ENCODE results near the gene AFTPH. TPM values are rescaled to one million over a fixed set of nuclear protein-coding genes. Genes with fewer than 3 reads are reported as not detected.

Gene AFTPH
- total and polyA plus RNA-seq, 9 of the 15 experiments (the other 6 are each of a cell fraction or from before 2014, with no cell fraction given) = 8.0 to 26.2 (median 13.8) TPM

DNA sequence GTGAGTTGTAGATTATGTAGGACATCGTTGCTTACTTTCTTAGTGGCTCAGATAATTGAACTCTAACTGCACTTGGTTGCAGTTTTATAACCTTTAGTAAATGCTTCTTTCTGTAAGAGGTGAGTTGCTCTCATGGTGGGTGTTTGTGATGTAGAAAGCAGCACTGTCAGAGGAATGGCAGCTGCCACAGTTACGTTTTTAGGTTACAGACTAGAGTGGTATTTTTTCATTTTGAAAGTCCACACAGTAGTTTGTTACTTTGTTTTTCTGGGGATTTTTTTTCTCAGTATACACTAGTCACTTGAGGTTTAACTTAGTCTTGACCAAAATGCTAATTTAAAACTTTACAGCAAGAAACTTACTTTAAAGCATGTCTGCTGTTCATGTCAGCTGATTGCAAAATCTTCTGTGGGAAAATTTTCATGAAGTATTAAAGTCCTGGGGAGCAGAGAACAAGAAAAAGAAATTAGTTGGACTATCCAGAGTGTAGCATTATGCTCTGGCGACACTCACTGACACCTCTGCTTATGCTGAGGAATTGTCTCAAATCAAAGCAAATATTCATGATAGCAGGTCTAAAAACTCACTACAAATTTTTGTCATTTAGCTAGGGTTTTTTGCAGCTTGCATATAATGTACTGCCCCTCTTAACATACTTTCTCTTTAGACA, 14.8 kb downstream of the AFTPH start (continued):
- TF ChIP-seq ZZZ3 (IDR thresholded peaks at IDR 0.05) (no peak), ZBTB7A (IDR thresholded peaks at IDR 0.05; ENCODE audit: borderline replicate concordance, control insufficient read depth, low read depth, low read length) (no peak)

DNA sequence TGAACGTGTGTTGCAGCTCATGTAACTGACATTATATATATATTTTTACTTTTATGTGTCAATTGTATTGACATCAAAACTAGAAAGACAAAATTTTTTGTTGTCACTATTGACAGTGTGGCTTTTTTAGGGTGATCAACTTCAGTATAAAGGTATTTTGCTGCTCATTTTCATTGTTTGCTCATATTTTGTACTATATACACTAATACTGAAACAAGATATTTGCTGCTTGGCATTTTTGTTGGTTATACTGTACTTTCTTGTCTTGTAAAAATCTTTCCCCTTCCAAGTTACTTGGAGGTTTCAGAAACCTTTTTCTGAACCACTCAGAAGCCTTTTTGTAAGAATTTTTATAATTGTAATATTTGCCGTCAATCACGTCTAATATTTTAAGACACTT, 16.5 kb downstream of the AFTPH start:
- Histone ChIP-seq H4K20me1 (replicated peaks; ENCODE audit: control insufficient read depth, insufficient read depth, low read length) (peaks cover 4% of the 10 kb centered on the region; the same call in 1 of the 2 replicates), H3K4me1 (replicated peaks in 1 of 2; ENCODE audit: control insufficient read depth in 2 of 2, insufficient read depth in 2 of 2, low read length in 2 of 2) (peaks cover 0 to 2% of the 10 kb centered on the region in 2 experiments; a peak in 1 of 5 replicates), H3K36me3 (ENCODE audit: control insufficient read depth, insufficient read depth, low read length) (no peaks in the 10 kb centered on the region), H3K27me3 (ENCODE audit: control insufficient read depth in 2 of 2, insufficient read depth in 2 of 2, low read length in 2 of 2) (no peaks in the 10 kb centered on the region), H3K4me3 (no peak overlapping the region), H3K9me3 (replicated peaks; ENCODE audit: control insufficient read depth, insufficient read depth, low read depth, low read length) (no peaks in the 10 kb centered on the region), H3K79me2 (ENCODE audit: control insufficient read depth, insufficient read depth, low read length) (peaks cover 4% of the 10 kb centered on the region; the same call in 1 of the 3 replicates), H3K4me2 (ENCODE audit: insufficient read depth, low read length) (no peak overlapping the region), H3K9ac (ENCODE audit: insufficient read depth in 1 of 2, low read depth in 2 of 2, low read length in 2 of 2) (no peak overlapping the region), H2AFZ (ENCODE audit: low read depth, low read length) (no peak overlapping the region), H3K9me1 (ENCODE audit: control insufficient read depth, insufficient read depth, low read length) (no peaks in the 10 kb centered on the region), H3K27ac (ENCODE audit: extremely low read depth, low read depth, low read length) (no peak overlapping the region)
- intact Hi-C loops (cut with micrococcal nuclease) = no loop called here
- DNase-seq (ENCODE audit: extremely low read depth in 1 of 4, low spot score in 3 of 4) (no peak), ATAC-seq (no peak), FAIRE-seq (no peak)
- no peak for TF ChIP-seq ZNF133 (CRISPR knock-in tag; IDR thresholded peaks at IDR 0.05)
- TF ChIP-seq, protein P1, sequence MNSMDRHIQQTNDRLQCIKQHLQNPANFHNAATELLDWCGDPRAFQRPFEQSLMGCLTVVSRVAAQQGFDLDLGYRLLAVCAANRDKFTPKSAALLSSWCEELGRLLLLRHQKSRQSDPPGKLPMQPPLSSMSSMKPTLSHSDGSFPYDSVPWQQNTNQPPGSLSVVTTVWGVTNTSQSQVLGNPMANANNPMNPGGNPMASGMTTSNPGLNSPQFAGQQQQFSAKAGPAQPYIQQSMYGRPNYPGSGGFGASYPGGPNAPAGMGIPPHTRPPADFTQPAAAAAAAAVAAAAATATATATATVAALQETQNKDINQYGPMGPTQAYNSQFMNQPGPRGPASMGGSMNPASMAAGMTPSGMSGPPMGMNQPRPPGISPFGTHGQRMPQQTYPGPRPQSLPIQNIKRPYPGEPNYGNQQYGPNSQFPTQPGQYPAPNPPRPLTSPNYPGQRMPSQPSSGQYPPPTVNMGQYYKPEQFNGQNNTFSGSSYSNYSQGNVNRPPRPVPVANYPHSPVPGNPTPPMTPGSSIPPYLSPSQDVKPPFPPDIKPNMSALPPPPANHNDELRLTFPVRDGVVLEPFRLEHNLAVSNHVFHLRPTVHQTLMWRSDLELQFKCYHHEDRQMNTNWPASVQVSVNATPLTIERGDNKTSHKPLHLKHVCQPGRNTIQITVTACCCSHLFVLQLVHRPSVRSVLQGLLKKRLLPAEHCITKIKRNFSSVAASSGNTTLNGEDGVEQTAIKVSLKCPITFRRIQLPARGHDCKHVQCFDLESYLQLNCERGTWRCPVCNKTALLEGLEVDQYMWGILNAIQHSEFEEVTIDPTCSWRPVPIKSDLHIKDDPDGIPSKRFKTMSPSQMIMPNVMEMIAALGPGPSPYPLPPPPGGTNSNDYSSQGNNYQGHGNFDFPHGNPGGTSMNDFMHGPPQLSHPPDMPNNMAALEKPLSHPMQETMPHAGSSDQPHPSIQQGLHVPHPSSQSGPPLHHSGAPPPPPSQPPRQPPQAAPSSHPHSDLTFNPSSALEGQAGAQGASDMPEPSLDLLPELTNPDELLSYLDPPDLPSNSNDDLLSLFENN (IDR thresholded peaks at IDR 0.05; ENCODE audit: low read depth in 2 of 2, low read length in 2 of 2) = no peak
- BruUV-seq (replicated peaks) = no TSS peak
- in situ Hi-C loops (cut with MboI) = no loop called here
- WGBS (ENCODE audit: insufficient coverage, low coverage, missing lambda C conversion rate) = 94% methylated on average over 3 of the region's 3 CpGs
- CTCF ChIA-PET (ENCODE audit: low intra/inter-chr PET ratio) = no interaction called here
- POLR2A ChIA-PET = interaction anchor here (1.1 kb wide), 1 partner anchor 11 kb away, joined by 3 read pairs; no protein-coding TSS in a partner anchor

Data from K562 (cell line).